Fibroblast of lung (primary cell): ENCODE measurements around the gene GPD1L. TPM values are rescaled to one million over a fixed set of nuclear protein-coding genes. Genes with fewer than 3 reads are reported as not detected.

Source experiments
- DNase-seq, 2 donors: peaks; one replicate each; pipeline versions ENCODE4 v3.0.0 to v3.0.0-alpha.2; 2010; ENCODE audit warnings: low read depth in 2 of 2
- H2AFZ ChIP-seq: 2 replicates; pipeline ENCODE4 v1.5.1; 2012; ENCODE audit warnings: low read length, control low read depth, inconsistent platforms
- H3K27ac ChIP-seq: 2 replicates; pipeline ENCODE4 v1.5.1; 2011; ENCODE audit warnings: low read length, control low read depth; ENCODE audit not compliant: insufficient read depth
- H3K27me3 ChIP-seq: 2 replicates; pipeline ENCODE4 v1.5.1; 2011; ENCODE audit warnings: mild to moderate bottlenecking, low read length; ENCODE audit not compliant: control insufficient read depth, insufficient read depth
- H3K36me3 ChIP-seq: 2 replicates; pipeline ENCODE4 v1.5.1; 2011; ENCODE audit warnings: low read length; ENCODE audit not compliant: control insufficient read depth, insufficient read depth
- H3K4me1 ChIP-seq: 2 replicates; pipeline ENCODE4 v1.5.1; 2011; ENCODE audit warnings: low read length; ENCODE audit not compliant: control insufficient read depth, insufficient read depth; ENCODE audit errors: extremely low read depth
- H3K4me2 ChIP-seq: 2 replicates; pipeline ENCODE4 v1.5.1; 2011; ENCODE audit warnings: low read length, control low read depth; ENCODE audit not compliant: insufficient read depth; ENCODE audit errors: extremely low read depth
- H3K4me3 ChIP-seq, 4 experiments: fragments of 200-600 bp in 1 of 4; sonication (generic) in 1 of 4; replicated peaks in 1 of 4; 2 replicates each; pipeline ENCODE4 v1.5.1; 2011 to 2016; ENCODE audit warnings: low read length in 4 of 4, low read depth in 3 of 4, mild to moderate bottlenecking in 3 of 4, control low read depth in 2 of 4, inconsistent platforms in 1 of 4, mixed read lengths in 1 of 4; ENCODE audit not compliant: insufficient read depth in 1 of 4; ENCODE audit errors: control extremely low read depth in 1 of 4
- H3K79me2 ChIP-seq: 2 replicates; pipeline ENCODE4 v1.5.1; 2012; ENCODE audit warnings: mild to moderate bottlenecking, low read length, inconsistent platforms; ENCODE audit not compliant: control insufficient read depth, insufficient read depth
- H3K9ac ChIP-seq: 2 replicates; pipeline ENCODE4 v1.5.1; 2011; ENCODE audit warnings: mild to moderate bottlenecking, low read length, control low read depth; ENCODE audit not compliant: insufficient read depth
- H3K9me3 ChIP-seq: 2 replicates; pipeline ENCODE4 v1.5.1; 2012; ENCODE audit warnings: low read depth, low read length; ENCODE audit not compliant: control insufficient read depth, insufficient read depth
- H4K20me1 ChIP-seq: 2 replicates; pipeline ENCODE4 v1.5.1; 2011; ENCODE audit warnings: low read length; ENCODE audit not compliant: control insufficient read depth, insufficient read depth; ENCODE audit errors: extremely low read depth
- CTCF ChIP-seq, 2 donors: IDR thresholded peaks in 1 of 2; conservative IDR thresholded peaks in 1 of 2; 1 replicate in 1 of 2; 2 replicates in 1 of 2; pipeline ENCODE4 v1.5.1; 2011 to 2012; ENCODE audit warnings: low read length in 2 of 2, control low read depth in 1 of 2, inconsistent platforms in 1 of 2, low read depth in 1 of 2, mild to moderate bottlenecking in 1 of 2
- EZH2 ChIP-seq: IDR thresholded peaks from 2 replicates; pipeline ENCODE4 v1.5.1; 2012; ENCODE audit warnings: low read length, control low read depth, mild to moderate bottlenecking; ENCODE audit errors: missing control alignments
- polyA plus RNA-seq, 2 donors: library from polyadenylated mRNA; depleted of rRNA in 1 of 2; stranded (reverse) in 1 of 2; unstranded in 1 of 2; fragments of >200 nt; gene quantifications; 2 replicates each; pipeline ENCODE4 v1.2.1, GENCODE V29; 2011 to 2012; ENCODE audit warnings: missing spikeins in 1 of 2
- total RNA-seq: library from RNA; depleted of rRNA; stranded (reverse); fragments of >200 nt; gene quantifications from 2 replicates; pipeline ENCODE4 v1.2.1, GENCODE V29; 2014

Gene GPD1L
- total and polyA plus RNA-seq, 2 donors (not counting 1 experiment from before 2014, with no cell fraction given), result 5.8 to 15.0 TPM

GRCh38 chr3:32127219-32127826 is 20.9 kb downstream of the GPD1L start:
- no peak overlapping the region for H3K27ac ChIP-seq
- no peak overlapping the region for H3K9ac ChIP-seq
- no peaks in the 10 kb centered on the region for H3K27me3 ChIP-seq
- H3K4me3 ChIP-seq, result no peak overlapping the region
- H3K4me1 ChIP-seq, result no peaks in the 10 kb centered on the region
- no peak for DNase-seq
- no peak overlapping the region for H2AFZ ChIP-seq
- TF ChIP-seq EZH2 (no peak), CTCF (conservative IDR thresholded peaks at IDR 0.05 in 1 of 2, IDR thresholded peaks at IDR 0.05 in 1 of 2; ENCODE audit: low read depth in 1 of 2, low read length in 2 of 2) (no peak)
- no peak overlapping the region for H3K4me2 ChIP-seq
- H3K79me2 ChIP-seq, result no peaks in the 10 kb centered on the region
- H4K20me1 ChIP-seq, result no peaks in the 10 kb centered on the region
- H3K9me3 ChIP-seq, result no peaks in the 10 kb centered on the region
- no peaks in the 10 kb centered on the region for H3K36me3 ChIP-seq

GRCh38 chr3:32128936-32129335 is 22.5 kb downstream of the GPD1L start:
- Histone ChIP-seq H3K36me3 (no peaks in the 10 kb centered on the region), H3K9me3 (no peaks in the 10 kb centered on the region), H3K4me2 (no peak overlapping the region), H3K27ac (no peak overlapping the region), H3K4me3 (no peak overlapping the region), H3K9ac (no peak overlapping the region), H4K20me1 (no peaks in the 10 kb centered on the region), H3K79me2 (no peaks in the 10 kb centered on the region), H3K4me1 (no peaks in the 10 kb centered on the region), H3K27me3 (no peaks in the 10 kb centered on the region), H2AFZ (no peak overlapping the region)
- TF ChIP-seq CTCF (conservative IDR thresholded peaks at IDR 0.05 in 1 of 2, IDR thresholded peaks at IDR 0.05 in 1 of 2; ENCODE audit: low read depth in 1 of 2, low read length in 2 of 2), result no peak
- no peak for TF ChIP-seq EZH2
- DNase-seq, result no peak

GRCh38 chr3:32129832-32130231 is 23.4 kb downstream of the GPD1L start:
- DNase-seq, result no peak
- H3K27me3 ChIP-seq, result no peaks in the 10 kb centered on the region

More at GRCh38 chr3:32129832-32130231, 23.4 kb downstream of the GPD1L start:
- no peaks in the 10 kb centered on the region for H3K79me2 ChIP-seq
- H2AFZ ChIP-seq, result no peak overlapping the region
- no peak overlapping the region for H3K27ac ChIP-seq
- H3K9me3 ChIP-seq, result no peaks in the 10 kb centered on the region
- H3K4me1 ChIP-seq, result no peaks in the 10 kb centered on the region
- no peak overlapping the region for H3K4me3 ChIP-seq
- no peak overlapping the region for H3K4me2 ChIP-seq
- H4K20me1 ChIP-seq, result no peaks in the 10 kb centered on the region
- no peak for TF ChIP-seq CTCF (conservative IDR thresholded peaks at IDR 0.05 in 1 of 2, IDR thresholded peaks at IDR 0.05 in 1 of 2; ENCODE audit: low read depth in 1 of 2, low read length in 2 of 2)
- TF ChIP-seq EZH2, result no peak
- no peak overlapping the region for H3K9ac ChIP-seq
- no peaks in the 10 kb centered on the region for H3K36me3 ChIP-seq
